MM.1S (cell line): Measurements from ENCODE around the gene CPNE1.

Source experiments
- EZH2phosphoT487 ChIP-seq: fragments of 300-600 bp; sonication (generic); IDR thresholded peaks from 2 replicates; pipeline ENCODE4 v1.6.1; 2018; ENCODE audit warnings: antibody characterized with exemption, low read length
- TF ChIP-seq, protein P1 (sequence below): fragments of 300-600 bp; sonication (generic); IDR thresholded peaks from 2 replicates; pipeline ENCODE4 v1.5.1; 2016; ENCODE audit warnings: antibody characterized with exemption, low read length, mixed read lengths

DNA sequence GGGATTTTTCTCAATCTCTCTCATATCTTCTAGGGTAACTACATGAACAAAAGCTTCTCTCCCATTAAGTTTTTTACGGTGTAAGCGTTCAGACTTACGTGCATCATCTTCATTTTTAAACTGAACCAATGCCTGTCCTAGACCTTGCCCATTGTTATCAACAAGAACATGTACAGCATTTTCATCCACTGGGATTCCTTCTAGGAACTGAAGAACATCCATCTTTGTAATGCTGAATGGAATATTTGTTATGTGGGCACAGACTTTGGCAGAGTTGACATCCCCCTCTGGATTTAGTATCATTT, 11.3 kb downstream of the CPNE1 start:
- TF ChIP-seq, protein P1, sequence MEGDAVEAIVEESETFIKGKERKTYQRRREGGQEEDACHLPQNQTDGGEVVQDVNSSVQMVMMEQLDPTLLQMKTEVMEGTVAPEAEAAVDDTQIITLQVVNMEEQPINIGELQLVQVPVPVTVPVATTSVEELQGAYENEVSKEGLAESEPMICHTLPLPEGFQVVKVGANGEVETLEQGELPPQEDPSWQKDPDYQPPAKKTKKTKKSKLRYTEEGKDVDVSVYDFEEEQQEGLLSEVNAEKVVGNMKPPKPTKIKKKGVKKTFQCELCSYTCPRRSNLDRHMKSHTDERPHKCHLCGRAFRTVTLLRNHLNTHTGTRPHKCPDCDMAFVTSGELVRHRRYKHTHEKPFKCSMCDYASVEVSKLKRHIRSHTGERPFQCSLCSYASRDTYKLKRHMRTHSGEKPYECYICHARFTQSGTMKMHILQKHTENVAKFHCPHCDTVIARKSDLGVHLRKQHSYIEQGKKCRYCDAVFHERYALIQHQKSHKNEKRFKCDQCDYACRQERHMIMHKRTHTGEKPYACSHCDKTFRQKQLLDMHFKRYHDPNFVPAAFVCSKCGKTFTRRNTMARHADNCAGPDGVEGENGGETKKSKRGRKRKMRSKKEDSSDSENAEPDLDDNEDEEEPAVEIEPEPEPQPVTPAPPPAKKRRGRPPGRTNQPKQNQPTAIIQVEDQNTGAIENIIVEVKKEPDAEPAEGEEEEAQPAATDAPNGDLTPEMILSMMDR, result no peak
- TF ChIP-seq EZH2phosphoT487, result no peak
